ENCODE data around the gene CHRNA4.

Gene CHRNA4

DNA sequence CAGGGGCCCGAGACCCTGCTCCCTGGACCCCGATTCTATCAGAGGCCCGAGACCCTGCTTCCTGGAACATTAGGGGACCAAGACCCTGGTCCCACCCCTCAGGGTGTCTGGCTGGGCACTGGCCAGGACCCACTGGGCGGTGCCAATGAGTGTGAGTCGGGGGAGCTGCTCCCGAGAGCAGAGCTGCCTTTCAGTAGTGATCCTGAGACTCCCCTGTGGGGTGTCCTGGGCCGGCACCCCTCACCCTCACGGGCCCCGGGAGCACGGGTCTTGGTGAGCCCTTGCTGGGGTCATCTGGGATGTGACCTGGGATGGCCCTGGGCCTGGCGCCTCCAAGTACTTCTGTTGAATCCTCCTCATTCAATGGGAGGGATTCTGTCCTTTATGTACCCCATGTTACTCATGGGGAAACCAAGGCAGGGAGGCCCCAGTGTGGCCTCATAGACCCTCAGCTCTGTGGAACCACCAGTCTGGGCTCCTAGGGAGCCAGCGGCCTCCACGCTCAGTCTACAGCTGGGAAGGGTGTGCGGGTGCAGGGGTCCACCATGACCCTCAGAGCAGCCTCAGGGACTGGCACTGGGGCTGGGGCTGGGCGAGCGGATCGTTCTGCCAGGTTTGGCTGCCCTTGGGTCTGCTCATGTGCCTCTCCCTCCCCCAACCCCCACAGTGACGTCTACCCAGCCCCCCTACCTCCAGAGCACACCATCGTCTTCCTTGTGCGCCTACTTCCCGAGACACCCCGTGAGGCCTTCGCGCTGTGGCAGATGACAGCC lies 42.6 kb downstream of the CHRNA4 start:
- no peak for DNase-seq

DNA sequence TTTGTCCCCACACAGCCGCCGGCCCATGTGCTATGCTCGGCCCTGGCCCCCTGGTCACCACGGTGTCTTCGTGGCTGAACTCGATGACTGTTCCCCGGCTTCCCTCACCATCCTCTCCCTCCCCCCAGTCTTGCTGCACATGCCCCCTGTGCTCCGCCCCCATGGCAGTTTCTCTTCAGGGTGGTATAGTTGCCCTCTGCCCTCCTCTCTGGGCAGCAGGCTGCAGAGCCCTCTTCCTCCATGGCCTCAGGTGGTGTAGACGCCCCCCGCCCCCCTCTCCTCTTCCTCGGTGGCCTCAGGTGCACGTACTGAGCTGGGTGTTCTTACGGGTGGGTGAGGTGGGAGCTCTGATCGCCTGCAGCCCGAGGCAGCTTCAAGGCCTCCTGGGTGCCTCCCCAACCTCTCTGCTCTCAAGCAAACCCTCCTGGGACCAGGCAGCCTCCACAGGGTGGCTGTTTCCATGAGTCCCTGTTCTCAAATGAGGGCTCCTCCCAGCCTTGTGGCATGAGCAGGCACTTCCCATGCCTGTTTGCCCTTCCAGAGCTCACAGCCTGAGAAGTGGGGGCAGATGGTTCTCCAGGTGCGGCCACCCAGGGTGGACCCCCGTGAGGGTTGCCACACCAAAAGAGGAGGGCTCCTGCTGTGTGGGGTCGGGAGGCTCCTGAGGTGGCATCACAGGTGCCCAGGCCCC lies 43.4 kb downstream of the CHRNA4 start:
- DNase-seq = no peak

DNA sequence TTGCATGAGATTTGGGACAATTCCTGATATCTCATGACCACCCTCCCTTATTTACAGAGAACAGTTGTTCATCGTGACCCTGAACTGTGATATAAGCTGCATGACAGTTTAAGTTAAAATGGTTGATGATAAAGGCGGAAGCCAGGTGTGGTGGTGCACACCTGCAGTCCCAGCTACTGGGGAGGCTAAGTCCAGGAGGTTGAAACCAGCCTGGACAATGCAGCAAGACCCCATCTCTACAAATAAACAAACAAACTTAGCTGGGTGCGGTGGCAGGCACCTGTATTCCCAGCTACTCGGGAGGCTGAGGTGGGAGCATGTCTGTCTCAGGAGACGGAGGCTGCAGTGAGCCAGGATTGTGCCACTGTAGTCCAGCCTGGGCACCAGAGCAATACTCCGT lies 44.1 kb downstream of the CHRNA4 start:
- no peak for DNase-seq

DNA sequence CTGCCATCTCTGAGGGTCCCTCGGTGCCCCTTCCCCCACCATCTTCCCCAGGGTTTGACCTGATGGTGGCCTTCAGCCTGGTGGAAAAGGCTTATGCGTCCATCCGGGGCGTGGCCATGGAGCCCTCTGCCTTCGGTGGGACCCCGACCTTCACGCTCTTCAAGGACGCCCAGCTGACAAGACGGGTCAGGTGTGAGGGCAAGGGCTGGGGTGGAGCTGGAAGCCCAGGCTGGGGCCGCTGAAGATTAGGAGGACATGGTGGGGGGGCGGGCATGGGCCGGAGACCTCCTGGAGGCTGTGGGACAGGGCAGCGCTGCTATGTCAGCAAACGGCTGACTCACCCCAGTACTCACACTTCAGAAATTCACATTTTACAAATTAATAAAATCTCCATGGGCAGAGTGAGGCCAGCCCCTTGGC lies 44.6 kb downstream of the CHRNA4 start:
- no peak for DNase-seq

DNA sequence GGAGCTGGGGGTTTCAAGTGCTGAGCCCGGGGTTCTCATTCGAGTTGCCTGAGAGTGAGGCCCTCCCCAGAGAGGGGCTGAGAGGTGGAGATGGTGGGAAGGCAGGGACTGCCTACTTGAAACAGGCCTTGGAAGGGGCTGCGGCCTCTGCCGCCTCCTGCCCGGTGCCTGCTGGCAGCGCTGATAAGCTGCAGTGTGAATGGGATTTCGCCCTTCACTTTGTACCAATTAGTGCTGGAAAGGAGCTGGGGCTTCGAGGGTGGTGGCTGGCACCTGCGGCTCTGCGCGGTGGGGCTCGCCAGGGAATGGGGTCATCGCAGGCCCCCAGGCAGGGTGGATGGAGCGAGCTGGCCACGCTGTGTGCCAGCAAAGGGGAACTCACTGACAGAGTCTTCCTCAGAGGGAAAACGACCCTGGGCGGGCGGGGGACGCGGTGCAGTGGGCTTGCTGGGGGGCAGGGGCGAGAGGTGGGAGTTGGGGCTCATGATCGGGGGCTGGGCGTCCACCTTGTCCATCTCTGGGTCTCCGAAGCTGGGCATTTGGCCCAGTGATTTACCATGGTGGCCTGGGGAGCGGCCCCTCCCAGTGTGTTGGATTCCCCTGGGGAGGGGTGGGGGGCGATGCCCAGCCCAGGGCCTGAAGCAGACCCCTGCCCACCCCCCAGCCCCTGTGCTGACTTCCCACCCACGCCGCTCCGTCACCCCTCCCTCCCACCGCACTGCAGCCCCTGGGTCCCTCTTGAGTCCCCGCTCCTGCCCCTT lies 45.2 kb downstream of the CHRNA4 start:
- DNase-seq = no peak

DNA sequence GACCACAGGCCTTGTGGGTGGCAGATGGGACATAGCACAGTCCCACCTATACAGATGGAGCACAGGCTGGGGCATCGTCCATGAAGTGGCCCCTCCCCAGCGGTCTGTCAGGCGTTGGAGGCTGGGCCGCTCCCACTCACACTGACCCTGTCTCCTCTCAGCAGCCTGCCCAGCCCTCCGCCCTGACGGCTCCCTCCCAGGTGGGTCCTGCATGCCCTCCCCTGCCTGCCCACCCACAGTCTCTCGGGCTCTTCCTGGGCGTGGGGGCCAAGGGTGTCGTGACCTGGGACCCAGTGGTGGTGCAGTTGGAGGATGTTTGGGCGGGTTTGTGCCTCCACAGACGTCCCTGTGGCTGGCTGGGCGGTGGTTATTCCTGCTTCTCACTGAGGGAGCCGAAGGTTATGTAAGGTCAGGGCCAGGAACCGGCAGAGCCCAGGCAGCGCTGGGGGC lies 45.9 kb downstream of the CHRNA4 start:
- no peak for DNase-seq

DNA sequence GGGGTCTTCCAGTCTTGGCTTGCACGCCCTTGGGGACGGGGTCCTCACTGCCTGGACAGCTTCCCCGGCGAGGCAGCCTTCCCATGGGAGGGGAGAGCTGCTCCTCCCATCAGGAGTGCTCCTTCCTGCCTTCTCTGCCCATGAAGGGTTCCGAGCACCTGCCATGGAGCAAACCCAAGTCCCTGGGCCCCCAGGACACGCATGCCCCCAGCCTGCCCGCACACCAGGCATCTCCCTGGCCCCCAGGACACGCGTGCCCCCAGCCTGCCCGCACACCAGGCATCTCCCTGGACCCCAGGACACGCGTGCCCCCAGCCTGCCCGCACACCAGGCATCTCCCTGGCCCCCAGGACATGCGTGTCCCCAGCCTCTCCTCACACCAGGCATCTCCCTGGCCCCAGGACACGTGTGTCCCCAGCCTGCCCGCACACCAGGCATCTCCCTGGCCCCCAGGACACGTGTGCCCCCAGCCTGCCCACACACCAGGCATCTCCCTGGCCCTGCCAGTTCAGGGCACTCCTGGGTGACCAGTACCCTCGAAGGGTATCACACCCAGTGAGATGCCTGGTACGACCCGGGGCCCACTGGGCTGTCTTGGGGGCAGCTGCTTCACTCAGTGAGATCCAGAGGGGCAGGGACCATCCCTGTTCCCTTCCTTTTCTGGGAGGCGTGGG lies 46.4 kb downstream of the CHRNA4 start:
- DNase-seq = no peak

DNA sequence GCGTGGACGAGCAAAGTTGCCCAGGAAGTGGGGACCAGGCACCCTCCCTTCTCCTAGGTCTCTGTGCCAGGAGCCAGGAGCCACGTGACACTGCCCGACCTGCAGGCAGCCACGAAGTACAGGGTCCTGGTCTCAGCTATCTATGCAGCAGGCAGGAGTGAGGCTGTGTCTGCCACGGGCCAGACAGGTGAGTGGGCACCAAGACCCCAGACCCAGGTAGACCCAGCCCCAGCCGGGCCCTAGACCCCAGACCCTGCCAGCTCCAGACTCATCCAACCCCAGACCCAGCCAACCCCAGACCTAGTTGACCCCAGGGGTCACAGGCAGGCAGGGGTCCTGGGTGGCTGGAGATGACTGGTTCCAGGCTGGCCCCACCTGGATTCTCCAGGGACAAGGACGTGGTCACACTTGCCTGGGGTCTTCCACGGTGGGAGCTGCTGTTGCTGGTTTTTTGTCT lies 47.1 kb downstream of the CHRNA4 start:
- DNase-seq = no peak

DNA sequence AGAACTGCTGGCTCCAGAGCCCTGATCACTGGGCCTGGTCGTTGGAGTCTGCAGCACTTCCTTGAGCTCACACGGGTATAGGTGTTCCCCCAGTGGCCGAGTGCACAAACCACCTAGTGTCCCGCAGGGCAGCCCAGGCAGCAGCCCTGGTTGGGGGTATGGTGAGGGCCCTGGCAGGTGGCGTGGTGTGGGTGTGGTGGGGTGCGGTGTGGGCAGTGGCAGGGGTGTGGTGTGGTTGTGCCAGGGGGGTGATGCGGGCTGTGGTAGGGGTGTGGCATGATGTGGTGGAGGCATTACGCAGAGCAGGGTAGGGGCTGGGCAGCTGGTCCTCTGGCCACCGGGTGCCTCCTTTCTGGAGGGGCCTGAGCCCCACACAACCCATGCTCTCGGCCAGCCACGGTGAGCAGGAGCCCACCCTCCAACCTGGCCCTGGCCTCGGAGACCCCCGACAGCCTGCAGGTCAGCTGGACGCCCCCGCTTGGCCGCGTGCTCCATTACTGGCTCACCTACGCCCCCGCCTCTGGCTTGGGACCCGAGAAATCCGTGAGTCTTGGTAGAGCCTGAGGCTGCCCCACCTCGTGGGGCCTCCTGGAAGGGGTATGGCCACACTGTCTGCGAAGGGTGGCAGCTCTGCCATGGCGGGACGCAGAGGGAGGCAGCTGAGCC lies 47.7 kb downstream of the CHRNA4 start:
- no peak for DNase-seq

DNA sequence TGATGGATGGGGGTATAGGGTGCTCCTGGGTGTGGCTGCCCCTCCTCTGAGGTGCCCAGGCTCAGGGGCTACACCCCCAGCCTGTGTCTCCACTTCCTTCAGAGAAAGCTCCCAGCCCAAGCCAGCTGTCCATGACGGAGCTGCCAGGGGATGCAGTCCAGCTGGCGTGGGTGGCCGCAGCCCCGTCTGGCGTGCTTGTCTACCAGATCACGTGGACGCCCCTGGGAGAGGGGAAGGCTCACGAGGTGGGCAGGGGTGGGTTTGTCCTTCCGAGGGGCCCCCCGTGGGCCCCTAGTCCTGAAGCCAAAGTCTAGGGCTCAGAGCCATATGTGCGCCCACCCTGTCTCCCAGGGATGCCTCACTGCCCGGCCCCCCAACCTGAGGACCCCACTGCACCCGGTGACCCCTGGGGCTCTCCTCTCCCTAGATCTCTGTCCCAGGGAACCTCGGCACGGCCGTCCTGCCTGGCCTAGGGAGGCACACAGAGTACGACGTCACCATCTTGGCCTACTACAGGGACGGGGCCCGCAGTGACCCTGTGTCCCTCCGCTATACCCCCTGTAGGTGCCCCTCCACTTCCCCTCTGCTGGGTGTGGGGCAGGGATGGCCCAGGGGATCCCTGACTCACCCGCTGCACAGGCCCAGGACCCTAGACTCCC lies 48.3 kb downstream of the CHRNA4 start:
- no peak for DNase-seq

DNA sequence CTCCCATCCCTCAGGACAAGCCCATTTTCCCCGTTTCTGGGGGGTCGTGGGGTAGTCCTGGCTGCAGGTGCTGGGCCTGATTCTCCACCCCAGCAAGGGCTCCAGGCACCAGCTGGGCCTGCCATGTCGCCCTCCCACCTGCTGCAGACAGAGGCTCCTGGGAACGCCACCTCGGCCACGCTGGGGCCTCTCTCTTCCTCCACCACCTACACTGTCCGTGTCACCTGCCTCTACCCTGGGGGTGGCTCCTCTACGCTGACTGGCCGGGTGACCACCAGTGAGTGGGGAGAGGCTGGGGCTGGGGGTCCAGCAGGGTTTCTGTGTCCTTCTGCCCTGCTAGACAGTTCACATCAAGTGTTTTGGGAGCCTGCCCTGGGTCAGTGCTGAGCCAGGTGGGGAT lies 48.9 kb downstream of the CHRNA4 start:
- no peak for DNase-seq

DNA sequence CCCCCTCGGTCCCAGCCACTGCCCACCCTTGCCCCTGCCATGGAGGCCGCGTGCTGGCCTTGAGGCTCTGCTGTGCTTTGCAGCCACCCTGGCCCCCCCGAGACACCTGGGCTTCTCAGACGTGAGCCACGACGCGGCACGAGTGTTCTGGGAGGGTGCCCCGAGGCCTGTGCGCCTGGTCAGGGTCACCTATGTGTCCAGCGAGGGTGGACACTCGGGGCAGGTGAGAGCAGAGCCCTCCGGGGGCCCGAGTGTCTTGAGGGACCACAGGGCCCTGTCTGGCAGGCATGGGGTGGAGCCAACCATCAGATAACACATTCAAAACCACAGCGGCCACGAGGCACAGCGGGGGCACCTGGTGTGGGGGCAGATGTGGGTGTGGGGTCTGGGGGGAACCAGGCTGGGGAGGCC lies 49.3 kb downstream of the CHRNA4 start:
- DNase-seq = no peak

DNA sequence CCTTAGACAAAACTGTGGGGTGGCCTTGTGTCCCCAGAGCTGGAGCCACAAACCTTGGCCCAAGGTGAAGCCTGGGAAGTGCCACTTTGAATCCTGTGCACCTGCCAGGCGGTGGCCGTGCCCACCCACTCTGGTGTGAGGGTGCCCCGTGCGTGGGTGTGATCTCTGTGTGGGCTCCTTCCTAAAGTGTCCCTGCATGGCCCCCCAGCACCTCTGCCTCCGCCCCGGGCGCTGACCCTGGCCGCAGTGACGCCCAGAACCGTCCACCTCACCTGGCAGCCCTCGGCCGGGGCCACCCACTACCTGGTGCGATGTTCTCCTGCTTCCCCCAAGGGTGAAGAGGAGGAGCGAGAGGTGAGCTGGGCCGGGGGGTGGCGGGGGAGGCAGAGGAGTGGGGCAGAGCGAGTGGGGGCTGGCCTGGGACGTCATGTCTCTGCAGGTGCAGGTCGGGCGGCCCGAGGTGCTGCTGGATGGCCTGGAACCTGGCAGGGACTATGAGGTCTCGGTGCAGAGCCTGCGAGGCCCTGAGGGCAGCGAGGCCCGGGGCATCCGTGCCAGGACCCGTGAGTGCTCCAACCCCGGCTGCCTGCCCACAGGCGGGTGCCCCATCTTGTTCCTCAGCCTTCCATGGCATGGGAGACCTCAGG lies 49.8 kb downstream of the CHRNA4 start:
- DNase-seq = no peak

DNA sequence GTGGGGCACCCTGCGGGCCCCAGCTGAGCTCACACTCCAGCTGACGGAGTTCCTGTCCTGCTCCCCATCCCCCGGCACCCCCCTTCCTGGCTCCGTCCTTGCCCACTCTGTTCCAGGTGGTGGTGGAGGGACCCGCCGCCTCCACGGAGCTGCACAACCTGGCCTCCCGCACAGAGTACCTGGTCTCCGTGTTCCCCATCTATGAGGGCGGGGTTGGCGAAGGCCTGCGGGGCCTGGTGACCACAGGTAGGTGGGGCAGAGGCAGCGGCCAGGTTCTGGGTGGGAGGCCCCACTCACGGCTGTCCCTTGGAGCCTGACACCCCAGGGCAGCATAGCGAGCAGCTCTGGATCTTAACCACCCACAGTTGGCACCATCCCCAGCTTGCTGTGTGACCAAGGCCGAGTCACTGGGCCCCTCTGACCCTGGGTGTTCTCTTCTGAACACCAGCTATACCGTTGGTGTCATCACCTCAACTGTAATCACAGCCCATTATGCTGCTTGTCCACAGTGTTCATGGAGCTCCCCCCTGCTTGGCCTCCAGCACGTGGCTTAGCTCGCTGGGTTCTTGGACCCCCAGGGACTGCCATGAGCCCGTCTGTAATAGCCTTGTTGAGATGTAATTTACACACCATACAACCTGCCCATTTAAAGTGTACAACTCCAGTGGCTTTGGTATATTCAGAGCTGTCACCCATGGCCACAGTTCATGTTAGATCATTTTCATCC lies 50.7 kb downstream of the CHRNA4 start:
- DNase-seq = no peak

DNA sequence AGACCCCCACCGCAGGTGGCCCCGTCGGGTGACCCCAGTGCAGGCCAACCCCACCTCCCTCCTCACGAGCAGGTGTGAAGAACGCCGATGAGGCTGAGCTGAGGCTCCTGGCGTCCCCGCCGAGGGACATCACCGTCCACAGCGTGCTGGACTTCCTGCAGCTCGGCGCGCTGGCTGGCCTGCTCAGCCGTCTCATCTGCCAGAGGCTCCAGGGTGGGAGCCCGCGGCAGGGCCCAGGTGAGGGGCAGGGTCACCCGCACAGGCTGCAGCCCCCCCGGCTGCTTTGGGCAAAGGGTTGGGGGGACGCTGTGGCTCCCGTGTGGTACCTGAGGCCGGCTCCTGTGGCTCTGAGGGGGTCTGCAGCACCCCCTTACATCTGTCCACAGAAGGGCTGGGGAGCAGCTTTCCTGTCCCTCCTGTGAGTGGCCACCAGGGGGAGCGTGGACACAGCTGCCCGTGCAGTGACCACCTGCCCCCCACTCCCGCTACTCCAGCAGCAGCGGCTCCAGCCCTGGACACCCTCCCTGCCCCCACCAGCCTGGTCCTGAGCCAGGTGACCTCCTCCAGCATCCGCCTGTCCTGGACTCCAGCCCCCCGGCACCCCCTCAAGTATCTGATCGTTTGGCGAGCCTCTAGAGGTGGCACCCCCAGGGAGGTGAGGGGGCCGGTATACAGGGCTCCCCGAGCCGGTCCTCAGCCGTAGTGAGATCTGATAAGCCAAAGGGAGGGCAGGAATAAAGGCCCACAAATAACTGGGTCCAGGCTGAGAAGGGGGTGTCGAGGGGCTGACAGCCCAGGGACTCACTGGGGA lies 51.7 kb downstream of the CHRNA4 start:
- peak in 1 of 2 experiments; percentile 58 for DNase-seq

DNA sequence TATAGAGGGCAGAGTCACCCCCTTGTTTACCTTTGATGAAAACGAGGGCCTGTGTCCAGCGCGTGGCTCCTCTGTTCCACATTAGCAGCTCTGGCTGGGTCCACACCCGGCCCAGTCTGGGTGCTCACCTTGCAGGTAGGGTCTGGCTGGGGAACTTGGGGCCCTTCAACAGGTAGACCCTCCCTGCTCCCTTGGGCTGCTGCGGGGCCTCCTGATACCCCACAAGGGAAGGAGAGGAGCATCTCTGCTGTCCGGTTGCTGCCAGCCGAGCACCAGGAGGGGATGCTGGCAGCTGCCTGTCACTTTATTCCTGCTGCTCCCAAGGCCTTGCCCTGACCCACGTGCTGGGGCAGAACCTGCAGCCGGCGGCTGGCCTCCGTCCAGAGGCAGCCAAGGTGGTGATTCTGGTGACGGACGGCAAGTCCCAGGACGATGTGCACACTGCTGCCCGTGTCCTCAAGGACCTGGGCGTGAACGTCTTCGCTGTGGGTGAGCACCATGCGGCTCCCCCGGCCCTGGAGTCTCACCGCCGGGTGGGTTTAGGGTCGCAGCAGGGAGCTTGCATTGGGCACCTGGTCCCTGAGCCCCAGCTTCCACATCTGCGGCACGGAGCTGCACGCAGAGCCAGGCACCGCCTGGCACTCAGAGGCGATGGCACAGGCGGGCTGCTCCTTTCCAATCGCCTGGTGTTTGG lies 52.8 kb downstream of the CHRNA4 start:
- DNase-seq = no peak

DNA sequence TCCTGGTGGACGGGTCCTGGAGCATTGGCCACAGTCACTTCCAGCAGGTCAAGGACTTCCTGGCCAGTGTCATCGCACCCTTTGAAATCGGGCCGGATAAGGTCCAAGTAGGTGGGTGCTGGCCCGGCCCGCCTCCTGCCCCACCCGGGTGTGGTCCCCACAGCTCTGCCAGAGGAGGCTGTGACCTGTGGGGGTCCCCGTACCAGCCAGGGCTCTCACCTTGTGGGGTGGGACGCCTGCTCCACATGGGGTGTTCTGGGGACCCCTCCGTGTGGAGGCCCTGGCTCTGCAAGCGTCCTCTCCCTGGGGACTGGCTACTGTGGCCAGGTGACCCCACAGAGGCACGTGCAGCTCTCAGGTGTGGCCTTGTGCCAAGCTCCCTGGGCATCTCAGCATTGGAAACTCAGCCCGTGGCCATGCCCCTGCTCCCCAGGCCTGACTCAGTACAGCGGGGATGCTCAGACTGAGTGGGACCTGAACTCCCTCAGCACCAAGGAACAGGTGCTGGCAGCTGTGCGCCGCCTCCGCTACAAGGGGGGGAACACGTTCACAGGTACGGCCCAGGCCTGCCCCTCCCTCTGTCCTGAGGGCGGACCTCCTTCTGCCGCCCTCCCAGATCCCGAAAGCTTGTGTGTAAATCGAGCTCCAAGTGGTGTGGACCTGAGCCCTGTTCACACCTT lies 53.5 kb downstream of the CHRNA4 start:
- DNase-seq = no peak

All from NCI-H1930 (cell line).